HG02678 (cell line): ENCODE data around the gene POMT1.

Source experiments
- ATAC-seq: cut with Tn5 transposase; IDR thresholded peaks from one replicate; pipeline ENCODE4 v1.9.1; 2021; ENCODE audit warnings: mild to moderate bottlenecking, moderate library complexity; ENCODE audit not compliant: unreplicated experiment

POMT1 gene

GRCh38 chr9:131523086-131523388, 20.3 kb downstream of the POMT1 start:
- ATAC-seq: no peak

- ATAC-seq: no peak
Measured at GRCh38 chr9:131523451-131524435, 21.0 kb downstream of the POMT1 start.

GRCh38 chr9:131524665-131525315, 22.1 kb downstream of the POMT1 start:
- no peak for ATAC-seq

GRCh38 chr9:131525643-131526565, 23.2 kb downstream of the POMT1 start:
- no peak for ATAC-seq

- no peak for ATAC-seq
Measured at GRCh38 chr9:131528186-131528585, 25.5 kb downstream of the POMT1 start.

GRCh38 chr9:131528886-131529505, 26.3 kb downstream of the POMT1 start:
- ATAC-seq: no peak

GRCh38 chr9:131529597-131530545, 27.2 kb downstream of the POMT1 start:
- no peak for ATAC-seq

- peak; percentile 13 for ATAC-seq
Measured at GRCh38 chr9:131530546-131530919, 27.8 kb downstream of the POMT1 start.

GRCh38 chr9:131530920-131531832, 28.5 kb downstream of the POMT1 start, which contains the start of gene UCK1:
UCK1 (minus strand) TSS chr9:131531263; CDS start chr9:131531174, 89 bp downstream.
- peak; percentile 81 for ATAC-seq

- no peak for ATAC-seq
Measured at GRCh38 chr9:131534721-131535237, 32.1 kb downstream of the POMT1 start.

GRCh38 chr9:131537946-131538345, 35.2 kb downstream of the POMT1 start:
- ATAC-seq: no peak

- ATAC-seq: no peak
Measured at GRCh38 chr9:131539223-131539923, 36.7 kb downstream of the POMT1 start.

GRCh38 chr9:131543141-131543540, 40.4 kb downstream of the POMT1 start:
- no peak for ATAC-seq

- no peak for ATAC-seq
Measured at GRCh38 chr9:131545003-131545785, 42.5 kb downstream of the POMT1 start, which contains the start of gene PRRT1B. PRRT1B (plus strand) TSS chr9:131545523; CDS start chr9:131545616, 93 bp downstream.

- ATAC-seq: no peak
Measured at GRCh38 chr9:131545786-131546335, 43.1 kb downstream of the POMT1 start.

GRCh38 chr9:131546336-131547084, 43.8 kb downstream of the POMT1 start:
- ATAC-seq: no peak
